SK-N-MC (cell line): Measurements from ENCODE around the gene TMEM95.

Source experiments
- EZH2 ChIP-seq: fragments of 200-600 bp; sonication (generic); IDR thresholded peaks from one replicate; pipeline ENCODE4 v1.6.1; 2017; ENCODE audit warnings: antibody characterized with exemption
- FOXP2 ChIP-seq: optimal IDR thresholded peaks from 2 replicates; pipeline ENCODE3; 2011; ENCODE audit warnings: mild to moderate bottlenecking, moderate library complexity; ENCODE audit not compliant: insufficient read depth; ENCODE audit errors: extremely low read length, control extremely low read depth
- POLR2AphosphoS5 ChIP-seq: IDR thresholded peaks from 2 replicates; pipeline ENCODE4 v1.6.1; 2012; ENCODE audit warnings: mild to moderate bottlenecking, low read depth, low read length, borderline replicate concordance

GRCh38 chr17:7379134-7379533, 24.2 kb downstream of the TMEM95 start:
- TF ChIP-seq EZH2, result no peak
- TF ChIP-seq POLR2AphosphoS5, result no peak
- no peak for TF ChIP-seq FOXP2
